ENCODE measurements around the gene KLHL42. TPM values are rescaled to one million over a fixed set of nuclear protein-coding genes. Genes with fewer than 3 reads are reported as not detected.

The KLHL42 gene
- total RNA-seq, 2 donors from 2014 or later, result 30.4 to 53.0 TPM

DNA sequence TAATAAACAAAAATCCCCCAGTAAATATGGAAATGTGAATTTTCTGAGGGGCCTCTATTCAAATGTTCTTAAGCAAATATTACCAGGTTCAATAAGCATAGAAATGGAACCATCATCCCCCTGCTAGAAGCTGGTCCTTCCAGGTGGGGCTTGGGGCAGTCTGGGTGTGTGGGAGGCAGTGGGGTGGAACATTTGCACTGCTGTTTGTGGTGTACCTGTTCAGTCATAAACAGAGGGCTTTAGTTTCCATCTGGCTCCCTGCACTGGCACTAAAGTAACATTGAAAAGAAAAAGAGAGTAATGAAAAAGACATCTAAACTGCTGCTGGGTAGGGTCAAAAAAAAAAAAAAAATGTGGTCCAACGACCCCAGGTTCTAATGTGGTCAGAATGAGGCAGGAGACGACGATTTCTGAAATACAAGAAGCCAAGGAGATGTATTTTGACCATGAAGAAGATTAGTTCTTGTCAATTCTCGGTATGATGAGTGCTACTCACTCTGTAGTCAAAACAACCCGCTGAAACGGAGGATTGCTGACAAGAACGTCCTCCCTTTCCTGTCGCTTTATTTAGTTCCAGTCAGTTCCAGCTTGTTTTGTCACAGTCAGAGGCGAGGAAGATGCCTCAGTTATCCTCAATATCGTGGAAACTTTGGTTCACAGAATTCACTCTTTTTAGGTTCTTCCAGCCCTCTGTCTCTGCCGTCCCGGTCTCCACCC is 44.3 kb downstream of the KLHL42 start:
- Histone ChIP-seq H3K36me3 (ENCODE audit: control insufficient read depth, insufficient read depth, low read length) (no peaks in the 10 kb centered on the region), H3K27ac (ENCODE audit: low read depth, low read length) (no peak overlapping the region), H3K9me3 (ENCODE audit: control insufficient read depth, low read length) (no peaks in the 10 kb centered on the region), H3K27me3 (ENCODE audit: control insufficient read depth, insufficient read depth, low read length, poor library complexity, severe bottlenecking) (no peaks in the 10 kb centered on the region), H3K4me1 (ENCODE audit: control insufficient read depth, insufficient read depth, low read length) (no peaks in the 10 kb centered on the region), H3K4me3 (ENCODE audit: low read length) (no peak overlapping the region), H3K9ac (ENCODE audit: extremely low read depth, low read length, poor library complexity, severe bottlenecking) (no peak overlapping the region)
- 89 to 90% methylated on average over 10 to 12 of the region's 12 CpGs for WGBS, 2 experiments (ENCODE audit: insufficient coverage in 1 of 2, insufficient read length in 1 of 2)
- no peak overlapping the region for H3K27ac Mint-ChIP-seq
- H3K4me1 Mint-ChIP-seq, result peaks cover 1% of the 10 kb centered on the region
- H3K4me3 Mint-ChIP-seq, result no peak overlapping the region
- TF ChIP-seq CTCF (conservative IDR thresholded peaks at IDR 0.05), result no peak
- DNase-seq, result no peak
- no peaks in the 10 kb centered on the region for H3K36me3 Mint-ChIP-seq (ENCODE audit: low read depth)
- peaks cover 4% of the 10 kb centered on the region for H3K27me3 Mint-ChIP-seq (ENCODE audit: insufficient read depth)
- H3K9me3 Mint-ChIP-seq, result peaks cover 6% of the 10 kb centered on the region

DNA sequence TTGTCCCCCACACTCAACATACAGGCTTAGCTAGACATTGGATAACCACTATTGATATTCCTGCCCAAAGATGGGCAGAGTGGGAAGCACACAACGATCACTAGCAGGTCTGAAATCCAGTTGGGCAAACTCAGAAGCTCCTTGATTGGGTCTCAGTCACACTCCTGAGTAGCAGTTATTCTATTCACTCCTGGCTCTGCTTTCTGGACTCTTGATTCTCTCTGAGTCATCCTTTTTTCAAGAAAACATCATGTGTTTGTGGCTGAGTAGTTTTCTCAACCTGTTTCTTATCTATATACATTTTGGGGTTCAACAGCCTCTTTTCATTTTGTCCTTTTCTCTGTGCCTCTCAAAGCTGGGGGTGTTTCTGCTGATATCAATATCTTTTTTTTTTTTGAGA is 46.0 kb downstream of the KLHL42 start:
- H3K9me3 ChIP-seq (ENCODE audit: control insufficient read depth, low read length), result no peaks in the 10 kb centered on the region
- no peaks in the 10 kb centered on the region for H3K36me3 Mint-ChIP-seq (ENCODE audit: low read depth)
- H3K27me3 ChIP-seq (ENCODE audit: control insufficient read depth, insufficient read depth, low read length, poor library complexity, severe bottlenecking), result no peaks in the 10 kb centered on the region
- no peak overlapping the region for H3K27ac ChIP-seq (ENCODE audit: low read depth, low read length)
- H3K9ac ChIP-seq (ENCODE audit: extremely low read depth, low read length, poor library complexity, severe bottlenecking), result no peak overlapping the region
- no peaks in the 10 kb centered on the region for H3K36me3 ChIP-seq (ENCODE audit: control insufficient read depth, insufficient read depth, low read length)
- no peaks in the 10 kb centered on the region for H3K4me1 ChIP-seq (ENCODE audit: control insufficient read depth, insufficient read depth, low read length)
- H3K4me3 ChIP-seq (ENCODE audit: low read length), result no peak overlapping the region
- H3K27ac Mint-ChIP-seq, result no peak overlapping the region
- no peak for DNase-seq
- peaks cover 2% of the 10 kb centered on the region for H3K27me3 Mint-ChIP-seq (ENCODE audit: insufficient read depth)
- H3K4me1 Mint-ChIP-seq, result peaks cover 2% of the 10 kb centered on the region
- no peak overlapping the region for H3K4me3 Mint-ChIP-seq
- H3K9me3 Mint-ChIP-seq, result no peaks in the 10 kb centered on the region
- WGBS, 2 experiments (ENCODE audit: insufficient coverage in 1 of 2, insufficient read length in 1 of 2), result 79 to 100% methylated on average over 1 of the region's 1 CpG
- TF ChIP-seq CTCF (conservative IDR thresholded peaks at IDR 0.05), result no peak

- Mint-ChIP-seq H3K27me3 (ENCODE audit: insufficient read depth) (peaks cover 2% of the 10 kb centered on the region), H3K9me3 (no peaks in the 10 kb centered on the region), H3K4me3 (no peak overlapping the region), H3K27ac (no peak overlapping the region), H3K36me3 (ENCODE audit: low read depth) (no peaks in the 10 kb centered on the region), H3K4me1 (peaks cover 12% of the 10 kb centered on the region)
- Histone ChIP-seq H3K9ac (ENCODE audit: extremely low read depth, low read length, poor library complexity, severe bottlenecking) (no peak overlapping the region), H3K9me3 (ENCODE audit: control insufficient read depth, low read length) (no peaks in the 10 kb centered on the region), H3K27me3 (ENCODE audit: control insufficient read depth, insufficient read depth, low read length, poor library complexity, severe bottlenecking) (no peaks in the 10 kb centered on the region), H3K27ac (ENCODE audit: low read depth, low read length) (no peak overlapping the region), H3K36me3 (ENCODE audit: control insufficient read depth, insufficient read depth, low read length) (no peaks in the 10 kb centered on the region), H3K4me3 (ENCODE audit: low read length) (no peak overlapping the region), H3K4me1 (ENCODE audit: control insufficient read depth, insufficient read depth, low read length) (no peaks in the 10 kb centered on the region)
- WGBS, 2 experiments (ENCODE audit: insufficient coverage in 1 of 2, insufficient read length in 1 of 2), result 93% methylated on average over 3 of the region's 3 CpGs; no CpG with 5 or more reads in 1 of the 2 experiments
- no peak for DNase-seq
- no peak for TF ChIP-seq CTCF (conservative IDR thresholded peaks at IDR 0.05)
Observed at GRCh38 chr12:27828196-27828595, 48.2 kb downstream of the KLHL42 start.

Data from endodermal cell (in vitro differentiated cells).